Liver (tissue), 3 donors: Measurements from ENCODE around the gene CNPY4.

ENCODE experiments used
- ATF3 ChIP-seq: IDR thresholded peaks from 2 replicates; pipeline ENCODE4 v1.6.1; 2016; ENCODE audit warnings: antibody characterized with exemption
- CTCF ChIP-seq: fragments of 150-350 bp; IDR thresholded peaks from 2 replicates; pipeline ENCODE4 v1.5.1; 2017; ENCODE audit warnings: improper control_type of control experiment, low read depth, low read length; ENCODE audit not compliant: missing input control
- EGR1 ChIP-seq, 2 donors: IDR thresholded peaks; 2 replicates each; pipeline ENCODE4 v1.6.1; 2016 to 2018; ENCODE audit warnings: antibody characterized with exemption in 2 of 2, low read depth in 2 of 2
- FOXA2 ChIP-seq: IDR thresholded peaks from 2 replicates; pipeline ENCODE4 v1.6.1; 2016; ENCODE audit warnings: antibody characterized with exemption
- GABPA ChIP-seq, 2 donors: IDR thresholded peaks in 1 of 2; conservative IDR thresholded peaks in 1 of 2; 2 replicates each; pipeline ENCODE4 v1.6.1; 2016; ENCODE audit warnings: antibody characterized with exemption in 2 of 2, mild to moderate bottlenecking in 1 of 2, moderate library complexity in 1 of 2
- HNF4G ChIP-seq: IDR thresholded peaks from 2 replicates; pipeline ENCODE4 v1.6.1; 2016; ENCODE audit warnings: antibody characterized with exemption
- JUND ChIP-seq, 2 donors: IDR thresholded peaks; 2 replicates each; pipeline ENCODE4 v1.6.1; 2016; ENCODE audit warnings: antibody characterized with exemption in 2 of 2
- MAX ChIP-seq: IDR thresholded peaks from 2 replicates; pipeline ENCODE4 v1.6.1; 2016; ENCODE audit warnings: antibody characterized with exemption
- RAD21 ChIP-seq, 2 donors: IDR thresholded peaks; 2 replicates each; pipeline ENCODE4 v1.6.1; 2016; ENCODE audit warnings: antibody characterized with exemption in 2 of 2, mild to moderate bottlenecking in 2 of 2
- REST ChIP-seq: IDR thresholded peaks from 2 replicates; pipeline ENCODE4 v1.6.1; 2016; ENCODE audit warnings: antibody characterized with exemption, mild to moderate bottlenecking
- RXRA ChIP-seq, 2 donors: IDR thresholded peaks; 2 replicates each; pipeline ENCODE4 v1.6.1; 2017 to 2018; ENCODE audit warnings: antibody characterized with exemption in 2 of 2, mild to moderate bottlenecking in 1 of 2
- SP1 ChIP-seq: IDR thresholded peaks from 2 replicates; pipeline ENCODE4 v1.6.1; 2018; ENCODE audit warnings: antibody characterized with exemption, mild to moderate bottlenecking
- YY1 ChIP-seq: IDR thresholded peaks from 2 replicates; pipeline ENCODE4 v1.6.1; 2016; ENCODE audit warnings: antibody characterized with exemption, mild to moderate bottlenecking
- ZBTB33 ChIP-seq: IDR thresholded peaks from 2 replicates; pipeline ENCODE4 v1.6.1; 2016; ENCODE audit warnings: antibody characterized with exemption
- donor health status: healthy.
- donor health status: healthy.

- no peak for TF ChIP-seq HNF4G
- TF ChIP-seq CTCF, result no peak
- TF ChIP-seq MAX, result no peak
- no peak for TF ChIP-seq EGR1 (IDR thresholded peaks at IDR 0.05; ENCODE audit: low read depth in 2 of 2)
- TF ChIP-seq RAD21 (IDR thresholded peaks at IDR 0.05), result no peak
- no peak for TF ChIP-seq REST
- no peak for TF ChIP-seq YY1
- no peak for TF ChIP-seq RXRA (IDR thresholded peaks at IDR 0.05)
- TF ChIP-seq SP1, result no peak
- TF ChIP-seq JUND (IDR thresholded peaks at IDR 0.05), result no peak
- no peak for TF ChIP-seq GABPA (IDR thresholded peaks at IDR 0.05 in 1 of 2, conservative IDR thresholded peaks at IDR 0.05 in 1 of 2)
- no peak for TF ChIP-seq ZBTB33
- no peak for TF ChIP-seq ATF3
- no peak for TF ChIP-seq FOXA2
Observed at GRCh38 chr7:100157069-100157333, 37.6 kb downstream of the CNPY4 start.
